A673 (cell line): Measurements from ENCODE around the gene KIAA0586. TPM values are rescaled to one million over a fixed set of nuclear protein-coding genes. Genes with fewer than 3 reads are reported as not detected.
"Not testable (repeated sequence)": the region's sequence is repeated elsewhere in the genome, so short reads cannot be mapped to it uniquely, and the experiment has no call there.

Experiments used
- BruUV-seq: library from RNA; stranded (reverse); fragments of 400-500 nt; replicated peaks from 2 replicates; lab custom pipeline; 2021; lab: Mats Ljungman, UMichigan
- CTCF ChIA-PET: fragments of 300-600 bp; sonication (Branson Sonifier 250); formaldehyde crosslinking; loops from one replicate; lab custom pipeline; 2022; ENCODE audit warnings: antibody characterized with exemption; lab: Charles Lee
- POLR2A ChIA-PET: fragments of 300-600 bp; sonication (Branson Sonifier 250); formaldehyde crosslinking; loops from one replicate; lab custom pipeline; 2022; ENCODE audit warnings: antibody characterized with exemption; ENCODE audit not compliant: low non-redundant PET; lab: Charles Lee
- DNase-seq: peaks from one replicate; pipeline ENCODE4 v3.0.0-alpha.2; 2015; ENCODE audit warnings: low spot score
- H3K27ac ChIP-seq: fragments of 200-600 bp; sonication (generic); 2 replicates; pipeline ENCODE4 v1.5.1; 2016; ENCODE audit warnings: mixed run types, low read depth, mild to moderate bottlenecking, mixed read lengths, antibody characterized with exemption, low read length; ENCODE audit not compliant: poor library complexity, severe bottlenecking
- H3K27me3 ChIP-seq: fragments of 200-600 bp; sonication (generic); replicated peaks from 2 replicates; pipeline ENCODE4 v1.6.1; 2017; ENCODE audit warnings: mixed run types, low read depth, mild to moderate bottlenecking, mixed read lengths, antibody characterized with exemption, low read length; ENCODE audit not compliant: insufficient read depth, poor library complexity
- H3K36me3 ChIP-seq: fragments of 200-600 bp; sonication (generic); 2 replicates; pipeline ENCODE4 v1.6.1; 2016; ENCODE audit warnings: mixed run types, mild to moderate bottlenecking, mixed read lengths, antibody characterized with exemption, low read length; ENCODE audit not compliant: insufficient read depth, poor library complexity, severe bottlenecking
- H3K4me1 ChIP-seq: fragments of 200-600 bp; sonication (generic); 2 replicates; pipeline ENCODE4 v1.6.1; 2017; ENCODE audit warnings: mixed run types, mild to moderate bottlenecking, mixed read lengths, antibody characterized with exemption, low read length; ENCODE audit not compliant: insufficient read depth, poor library complexity, severe bottlenecking
- H3K4me3 ChIP-seq: fragments of 200-600 bp; sonication (generic); 2 replicates; pipeline ENCODE4 v1.5.1; 2016; ENCODE audit warnings: low read depth, mixed run types, mild to moderate bottlenecking, mixed read lengths, low read length; ENCODE audit not compliant: poor library complexity, severe bottlenecking
- H3K9me3 ChIP-seq: fragments of 200-600 bp; sonication (generic); 2 replicates; pipeline ENCODE4 v1.6.1; 2016; ENCODE audit warnings: mixed run types, low read depth, mild to moderate bottlenecking, mixed read lengths, antibody characterized with exemption, low read length; ENCODE audit not compliant: poor library complexity, severe bottlenecking
- CTCF ChIP-seq: fragments of 300-800, 200-600 bp; sonication (generic); conservative IDR thresholded peaks from 2 replicates; pipeline ENCODE4 v1.5.1; 2017; ENCODE audit warnings: low read depth, mild to moderate bottlenecking, antibody characterized with exemption, low read length, moderate library complexity, mixed read lengths
- EZH2 ChIP-seq: fragments of 200-600 bp; sonication (generic); IDR thresholded peaks from 2 replicates; pipeline ENCODE4 v1.6.1; 2017; ENCODE audit warnings: borderline replicate concordance, low read depth, mild to moderate bottlenecking, mixed read lengths, antibody characterized with exemption, low read length; ENCODE audit not compliant: poor library complexity, severe bottlenecking
- intact Hi-C: fragments of 100-400 bp; cut with micrococcal nuclease; formaldehyde crosslinking; loops from one replicate; pipeline ENCODE4 v1.10.0; 2022; ENCODE audit not compliant: unreplicated experiment
- total RNA-seq: library from RNA; stranded (reverse); gene quantifications from 2 replicates; pipeline ENCODE4 v1.2.3, GENCODE V29; 2021

The KIAA0586 gene
- total RNA-seq, 1 experiment from 2014 or later: 45.3 TPM

DNA sequence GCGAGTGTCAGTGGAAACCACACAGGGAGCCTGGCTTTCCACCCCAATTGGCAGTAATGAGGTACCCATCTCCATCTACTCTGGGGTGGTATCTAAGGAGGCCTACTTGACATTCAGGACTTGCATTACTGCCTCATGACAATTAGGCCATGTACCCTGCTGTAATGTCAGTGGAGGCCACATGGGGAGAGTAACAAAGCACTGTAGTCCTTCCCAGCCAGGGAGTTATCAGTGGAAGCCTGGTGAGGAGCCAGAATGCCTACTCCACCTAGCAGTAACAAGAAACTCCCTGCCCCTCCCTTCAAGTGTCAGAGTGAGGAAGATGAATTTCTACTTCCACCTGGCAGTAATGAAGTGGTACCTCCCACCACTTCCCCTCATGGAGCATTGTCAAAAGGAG lies 12.7 kb upstream of the KIAA0586 start:
- Histone ChIP-seq H3K27me3 (no peaks in the 10 kb centered on the region), H3K36me3 (peaks cover 50% of the 10 kb centered on the region), H3K9me3 (peaks cover 8% of the 10 kb centered on the region), H3K4me1 (no peaks in the 10 kb centered on the region), H3K4me3 (no peak overlapping the region), H3K27ac (no peak overlapping the region)
- no peak for DNase-seq
- intact Hi-C loops: no loop called here
- ChIA-PET POLR2A (no interaction called here), CTCF (no interaction called here)
- no peak for TF ChIP-seq EZH2
- no peak for TF ChIP-seq CTCF
- no TSS peak for BruUV-seq

DNA sequence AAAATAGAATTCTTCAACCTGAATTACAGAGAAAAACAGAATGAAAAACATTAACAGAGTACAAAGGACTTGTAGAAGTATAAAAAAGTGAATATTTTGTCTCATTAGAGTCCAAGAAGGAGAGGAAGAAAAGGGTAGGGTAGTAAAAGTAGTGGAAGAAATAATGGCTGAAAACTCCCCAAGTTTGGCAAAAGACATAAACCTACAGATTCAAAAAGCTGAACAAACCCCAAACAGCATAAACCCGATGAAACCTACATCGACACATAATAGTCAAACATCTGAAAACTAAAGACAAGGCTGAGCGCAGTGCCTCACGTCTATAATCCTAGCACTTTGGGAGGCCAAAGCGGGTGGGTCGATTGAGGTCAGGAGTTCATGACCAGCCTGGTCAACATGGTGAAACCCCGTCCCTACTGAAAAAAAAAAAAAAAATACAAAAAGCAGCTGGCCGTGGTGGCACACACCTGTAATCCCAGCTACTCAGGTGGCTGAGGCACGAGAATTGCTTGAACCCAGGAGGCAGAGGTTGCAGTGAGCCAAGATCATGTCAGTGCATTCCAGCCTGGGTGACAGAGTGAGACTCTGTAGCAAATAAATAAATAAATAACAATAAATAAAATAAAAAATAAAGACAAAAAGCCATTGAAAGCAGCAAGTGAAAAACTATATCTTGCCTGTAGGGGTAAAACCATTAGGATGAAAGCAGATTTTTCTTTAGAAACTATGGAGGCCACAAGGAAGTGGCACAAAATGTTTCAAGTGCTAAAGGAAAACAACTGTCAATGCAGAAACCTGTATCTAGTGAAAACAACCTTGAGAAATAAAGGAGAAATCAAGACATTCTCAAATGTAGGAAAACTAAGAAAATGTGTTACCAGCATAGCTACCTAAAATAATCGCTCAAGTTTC lies 11.6 kb upstream of the KIAA0586 start:
- H3K27ac ChIP-seq: no peak overlapping the region
- CTCF ChIA-PET: interaction anchor here (0.6 kb wide), 1 partner anchor 142 kb away, joined by 3 read pairs; no protein-coding TSS in a partner anchor
- no peak for TF ChIP-seq EZH2
- no peak for TF ChIP-seq CTCF
- BruUV-seq: no TSS peak
- no peak for DNase-seq
- intact Hi-C loops: no loop called here
- POLR2A ChIA-PET: no interaction called here
- H3K36me3 ChIP-seq: peaks cover 41% of the 10 kb centered on the region
- no peaks in the 10 kb centered on the region for H3K27me3 ChIP-seq
- no peaks in the 10 kb centered on the region for H3K4me1 ChIP-seq
- H3K9me3 ChIP-seq: peaks cover 8% of the 10 kb centered on the region
- no peak overlapping the region for H3K4me3 ChIP-seq

DNA sequence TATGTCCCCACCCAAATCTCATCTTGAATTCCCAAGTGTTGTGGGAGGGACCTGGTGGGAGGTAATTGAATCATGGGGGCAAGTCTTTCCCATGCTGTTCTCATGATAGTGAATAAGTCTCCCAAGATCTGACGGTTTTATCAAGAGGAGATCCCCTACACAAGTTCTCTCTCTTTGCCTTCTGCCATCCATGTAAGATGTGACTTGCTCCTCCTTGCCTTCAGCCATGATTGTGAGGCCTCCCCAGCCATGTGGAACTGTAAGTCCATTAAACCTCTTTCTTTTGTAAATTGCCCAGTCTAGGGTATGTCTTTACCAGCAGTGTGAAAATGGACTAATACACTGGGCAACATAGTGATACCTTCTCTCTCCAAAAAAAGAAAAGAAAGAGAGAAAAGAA lies 10.6 kb upstream of the KIAA0586 start:
- POLR2A ChIA-PET, H3K9me3 ChIP-seq, H3K4me3 ChIP-seq, CTCF ChIA-PET, H3K27ac ChIP-seq, BruUV-seq, H3K4me1 ChIP-seq, DNase-seq, intact Hi-C loops, H3K27me3 ChIP-seq: not testable (repeated sequence)
- peaks cover 37% of the 10 kb centered on the region for H3K36me3 ChIP-seq
